HG02588 (cell line): ENCODE results near the gene ELF1.
"Not testable (repeated sequence)": the region's sequence is repeated elsewhere in the genome, so short reads cannot be mapped to it uniquely, and the experiment has no call there.

Experiments
- ATAC-seq: cut with Tn5 transposase; IDR thresholded peaks from one replicate; pipeline ENCODE4 v1.9.1; 2021; ENCODE audit warnings: mild to moderate bottlenecking, moderate library complexity; ENCODE audit not compliant: unreplicated experiment

The ELF1 gene

DNA sequence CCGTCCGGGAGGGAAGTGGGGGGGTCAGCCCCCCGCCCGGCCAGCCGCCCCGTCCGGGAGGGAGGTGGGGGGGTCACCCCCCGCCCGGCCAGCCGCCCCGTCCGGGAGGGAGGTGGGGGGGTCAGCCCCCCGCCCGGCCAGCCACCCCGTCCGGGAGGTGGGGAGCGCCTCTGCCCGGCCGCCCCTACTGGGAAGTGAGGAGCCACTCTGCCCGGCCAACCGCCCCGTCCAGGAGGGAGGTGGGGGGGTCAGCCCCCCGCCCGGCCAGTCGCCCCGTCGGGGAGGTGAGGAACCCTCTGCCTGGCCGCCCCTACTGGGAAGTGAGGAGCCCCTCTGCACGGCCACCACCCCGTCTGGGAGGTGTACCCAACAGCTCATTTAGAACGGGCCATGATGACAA lies 118.1 kb downstream of the ELF1 start:
- ATAC-seq: not testable (repeated sequence)

DNA sequence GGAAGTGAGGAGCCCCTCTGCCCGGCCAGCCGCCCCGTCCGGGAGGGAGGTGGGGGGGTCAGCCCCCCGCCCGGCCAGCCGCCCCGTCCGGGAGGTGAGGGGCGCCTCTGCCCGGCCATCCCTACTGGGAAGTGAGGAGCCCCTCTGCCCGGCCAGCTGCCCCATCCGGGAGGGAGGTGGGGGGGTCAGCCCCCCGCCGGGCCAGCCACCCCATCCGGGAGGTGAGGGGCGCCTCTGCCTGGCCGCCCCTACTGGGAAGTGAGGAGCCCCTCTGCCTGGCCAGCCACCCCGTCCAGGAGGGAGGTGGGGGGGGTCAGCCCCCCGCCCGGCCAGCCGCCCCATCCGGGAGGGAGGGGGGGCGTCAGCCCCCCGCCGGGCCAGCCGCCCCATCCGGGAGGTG lies 118.5 kb downstream of the ELF1 start:
- not testable (repeated sequence) for ATAC-seq

DNA sequence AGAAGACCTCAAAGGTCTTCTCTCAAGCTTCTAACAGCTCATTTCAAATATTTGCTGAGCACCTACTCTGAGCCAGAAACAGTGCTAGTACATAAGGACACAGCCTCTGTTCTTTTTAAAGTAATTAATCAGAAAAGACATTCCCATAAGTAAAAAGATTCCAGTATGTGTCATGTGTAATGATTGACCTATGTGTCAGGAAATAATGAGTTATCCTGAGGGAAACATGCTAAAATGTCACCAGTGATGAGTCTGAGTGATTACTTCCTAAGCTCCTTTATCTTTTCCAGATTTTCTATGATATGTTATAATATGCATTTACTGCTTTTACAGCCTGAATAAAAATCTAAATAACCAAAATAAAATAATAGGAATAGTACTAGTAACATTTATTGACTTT lies 122.1 kb downstream of the ELF1 start:
- no peak for ATAC-seq

DNA sequence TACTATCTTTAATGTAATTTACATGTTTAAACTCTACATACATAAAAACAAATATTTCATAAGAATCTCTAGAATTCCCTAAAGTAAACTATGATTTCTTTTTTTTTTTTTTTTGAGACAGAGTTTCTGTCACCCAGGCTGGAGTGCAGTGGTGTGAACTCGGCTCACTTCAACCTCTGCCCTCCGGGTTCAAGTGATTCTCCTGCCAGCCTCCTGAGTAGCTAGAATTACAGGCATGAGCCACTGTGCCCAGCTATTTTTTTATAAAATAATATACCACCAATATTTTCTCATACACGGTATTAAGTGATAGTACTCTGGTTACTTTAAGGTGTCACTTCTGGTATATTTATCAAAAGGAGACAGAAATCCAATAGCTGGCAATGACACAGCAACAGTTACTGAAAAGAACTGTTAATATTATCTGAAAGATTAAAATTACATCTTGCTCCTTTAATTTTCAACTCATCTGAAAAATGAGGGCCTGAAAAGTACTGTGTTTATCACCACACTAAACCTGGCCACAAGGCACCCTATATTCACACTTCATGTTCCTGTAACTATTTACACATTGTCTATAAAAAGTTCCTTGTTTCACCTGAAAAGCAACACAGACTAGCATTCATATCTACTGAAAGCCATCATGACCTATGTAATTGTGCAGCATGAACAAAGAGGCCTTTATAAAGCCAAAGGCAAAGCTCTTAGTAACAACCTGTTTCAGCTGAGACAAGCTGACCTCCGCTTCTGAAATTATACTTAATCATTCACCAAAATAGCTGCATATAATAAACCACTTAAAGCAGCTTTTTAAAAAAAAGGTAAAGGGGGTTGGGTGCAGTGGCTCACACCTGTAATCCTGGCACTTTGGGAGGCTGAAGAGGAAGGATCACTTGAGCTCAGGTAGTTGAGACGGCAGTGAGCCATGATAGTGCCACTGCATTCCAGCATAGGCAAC lies 123.6 kb downstream of the ELF1 start:
- ATAC-seq: no peak

DNA sequence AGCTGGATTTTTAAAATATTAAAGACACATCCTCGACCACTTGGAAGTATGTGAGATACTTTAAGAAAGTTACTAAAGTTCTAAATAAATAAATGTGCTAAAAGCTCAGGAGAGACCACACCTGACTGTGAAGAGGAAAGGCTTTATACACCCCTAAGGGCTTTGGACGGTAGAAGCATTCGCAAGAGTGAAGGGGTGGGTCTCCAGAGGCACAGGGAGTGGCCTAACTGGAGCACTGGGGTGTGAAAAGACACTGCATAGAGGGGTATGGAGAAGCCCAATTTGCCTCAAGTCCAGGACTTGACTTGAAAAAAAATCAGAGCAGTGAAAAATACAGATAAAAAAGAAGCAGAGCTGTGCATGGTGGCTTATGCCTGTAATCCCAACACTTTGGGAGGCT lies 125.5 kb downstream of the ELF1 start:
- not testable (repeated sequence) for ATAC-seq

DNA sequence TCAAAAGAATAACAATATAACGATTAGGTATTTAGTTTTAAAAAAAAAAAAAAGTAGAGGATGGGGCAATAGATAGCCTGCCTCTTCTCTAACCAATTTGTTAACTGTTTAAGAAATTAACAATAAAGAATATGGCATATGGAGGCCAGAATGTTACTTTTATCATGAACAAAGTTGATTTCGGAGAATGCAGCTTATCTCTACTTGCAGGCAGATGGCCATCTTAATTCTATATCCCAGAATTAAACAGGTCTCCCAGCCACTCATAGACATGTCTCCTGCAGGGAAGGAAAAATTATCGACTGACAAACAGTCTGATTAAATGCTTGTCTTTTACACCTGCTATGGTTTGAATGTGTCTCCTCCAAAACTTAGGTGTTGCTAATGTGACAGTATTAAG lies 133.1 kb downstream of the ELF1 start:
- ATAC-seq: no peak

DNA sequence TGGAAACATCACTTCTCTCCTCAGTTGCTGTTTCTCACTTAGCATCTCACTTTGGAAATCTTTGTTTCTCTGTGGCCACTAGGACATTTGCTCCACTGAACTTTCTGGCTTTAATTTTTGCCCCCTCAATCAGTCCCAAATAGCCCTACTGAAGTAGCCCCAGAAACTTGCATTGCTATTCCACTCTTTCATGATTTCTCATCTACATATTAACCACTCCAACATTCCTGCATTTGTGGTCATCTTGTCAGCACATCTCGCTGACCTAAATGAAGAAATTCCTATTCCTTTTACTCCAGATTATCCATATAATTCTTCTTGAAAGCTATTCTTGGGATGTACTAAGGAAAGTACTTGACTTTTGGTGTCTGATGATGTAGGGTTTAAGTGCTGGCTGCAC lies 134.9 kb downstream of the ELF1 start:
- ATAC-seq: not testable (repeated sequence)
